Parathyroid adenoma (tissue), 2 donors: ENCODE measurements around the gene WWOX.

Source experiments
- H2AFZ ChIP-seq: fragments of 300-600 bp; sonication (generic); one replicate; pipeline ENCODE4 v1.7.0; 2017; ENCODE audit warnings: antibody characterized with exemption, mild to moderate bottlenecking
- H3K27ac ChIP-seq: fragments of 300-600 bp; sonication (generic); one replicate; pipeline ENCODE4 v1.7.0; 2017
- H3K27me3 ChIP-seq: fragments of 300-600 bp; sonication (generic); one replicate; pipeline ENCODE4 v1.7.0; 2017; ENCODE audit warnings: low read length; ENCODE audit not compliant: control insufficient read depth, insufficient read depth
- H3K36me3 ChIP-seq: fragments of 300-600 bp; sonication (generic); one replicate; pipeline ENCODE4 v1.7.0; 2017; ENCODE audit warnings: low read length; ENCODE audit not compliant: control insufficient read depth, insufficient read depth
- H3K4me1 ChIP-seq: fragments of 300-600 bp; sonication (generic); one replicate; pipeline ENCODE4 v1.7.0; 2017; ENCODE audit warnings: control low read depth
- H3K4me2 ChIP-seq: fragments of 300-600 bp; sonication (generic); one replicate; pipeline ENCODE4 v1.7.0; 2017; ENCODE audit warnings: low read length
- H3K4me3 ChIP-seq: fragments of 300-600 bp; sonication (generic); one replicate; pipeline ENCODE4 v1.7.0; 2017; ENCODE audit warnings: low read depth, low read length
- H3K79me2 ChIP-seq: fragments of 300-600 bp; sonication (generic); one replicate; pipeline ENCODE4 v1.7.0; 2017; ENCODE audit warnings: control low read depth
- H3K9ac ChIP-seq: fragments of 300-600 bp; sonication (generic); one replicate; pipeline ENCODE4 v1.7.0; 2017; ENCODE audit warnings: mild to moderate bottlenecking
- H3K9me3 ChIP-seq: fragments of 300-600 bp; sonication (generic); one replicate; pipeline ENCODE4 v1.7.0; 2017; ENCODE audit warnings: low read length; ENCODE audit not compliant: control insufficient read depth
- CTCF ChIP-seq: fragments of 300-600 bp; sonication (generic); IDR thresholded peaks from one replicate; pipeline ENCODE4 v1.7.0; 2017; ENCODE audit warnings: antibody characterized with exemption, mild to moderate bottlenecking
- donor health status: primary hyperparathyroidism.

WWOX gene

GRCh38 chr16:78443542-78444364 lies 344.3 kb downstream of the WWOX start:
- Histone ChIP-seq H3K36me3 (no peaks in the 10 kb centered on the region), H3K9me3 (no peaks in the 10 kb centered on the region), H3K4me3 (no peak overlapping the region), H3K9ac (no peak overlapping the region), H3K4me1 (no peaks in the 10 kb centered on the region), H3K4me2 (no peak overlapping the region), H3K27me3 (no peaks in the 10 kb centered on the region), H3K27ac (no peak overlapping the region), H2AFZ (no peak overlapping the region), H3K79me2 (peaks cover 11% of the 10 kb centered on the region)
- TF ChIP-seq CTCF = no peak

GRCh38 chr16:78445818-78446217 lies 346.4 kb downstream of the WWOX start:
- Histone ChIP-seq H3K9me3 (no peaks in the 10 kb centered on the region), H2AFZ (no peak overlapping the region), H3K4me2 (no peak overlapping the region), H3K27ac (no peak overlapping the region), H3K79me2 (peaks cover 8% of the 10 kb centered on the region), H3K4me1 (no peaks in the 10 kb centered on the region), H3K27me3 (no peaks in the 10 kb centered on the region), H3K9ac (no peak overlapping the region), H3K4me3 (no peak overlapping the region), H3K36me3 (no peaks in the 10 kb centered on the region)
- TF ChIP-seq CTCF = no peak

- H3K79me2 ChIP-seq = peaks cover 5% of the 10 kb centered on the region
- no peak for TF ChIP-seq CTCF
- H3K4me2 ChIP-seq = no peak overlapping the region
- no peaks in the 10 kb centered on the region for H3K36me3 ChIP-seq
- H3K9ac ChIP-seq = no peak overlapping the region
- H3K4me3 ChIP-seq = no peak overlapping the region
- no peaks in the 10 kb centered on the region for H3K27me3 ChIP-seq
- H3K27ac ChIP-seq = no peak overlapping the region
- no peaks in the 10 kb centered on the region for H3K4me1 ChIP-seq
- H3K9me3 ChIP-seq = no peaks in the 10 kb centered on the region
- H2AFZ ChIP-seq = no peak overlapping the region
Measured at GRCh38 chr16:78446486-78446885, 347.0 kb downstream of the WWOX start.

- H2AFZ ChIP-seq = no peak overlapping the region
- no peaks in the 10 kb centered on the region for H3K27me3 ChIP-seq
- H3K27ac ChIP-seq = no peak overlapping the region
- no peak overlapping the region for H3K9ac ChIP-seq
- H3K79me2 ChIP-seq = peaks cover 5% of the 10 kb centered on the region
- H3K36me3 ChIP-seq = no peaks in the 10 kb centered on the region
- H3K4me1 ChIP-seq = peaks cover 4% of the 10 kb centered on the region
- TF ChIP-seq CTCF = no peak
- H3K9me3 ChIP-seq = no peaks in the 10 kb centered on the region
- H3K4me2 ChIP-seq = no peak overlapping the region
- no peak overlapping the region for H3K4me3 ChIP-seq
Measured at GRCh38 chr16:78446992-78447563, 347.6 kb downstream of the WWOX start.
